Measurements from ENCODE around the gene SINHCAF. TPM values are rescaled to one million over a fixed set of nuclear protein-coding genes. Genes with fewer than 3 reads are reported as not detected.
A peak's percentile ranks its signal among the peaks of the same experiment; 100 is the strongest.

SINHCAF gene
- total RNA-seq, 1 experiment from 2014 or later = 497 TPM

GRCh38 chr12:31355747-31356107 lies 29.8 kb upstream of the SINHCAF start:
- H3K27me3 Mint-ChIP-seq (ENCODE audit: low read depth) = no peaks in the 10 kb centered on the region
- Histone ChIP-seq H2BK15ac (ENCODE audit: low read depth, low read length) (no peak overlapping the region), H2AK5ac (ENCODE audit: insufficient read length, low read length) (no peak overlapping the region), H3K56ac (ENCODE audit: insufficient read length, low read depth, low read length) (no peak overlapping the region), H3K18ac (ENCODE audit: insufficient read length, low read depth, low read length) (no peak overlapping the region), H3K4ac (ENCODE audit: low read depth, low read length) (no peak overlapping the region), H4K20me1 (ENCODE audit: control insufficient read depth, insufficient read depth, insufficient read length) (no peaks in the 10 kb centered on the region), H3K4me1 (ENCODE audit: insufficient read depth, low read length) (no peaks in the 10 kb centered on the region; the same call in 1 of the 2 replicates), H2AFZ (ENCODE audit: low read length) (no peak overlapping the region), H2BK20ac (ENCODE audit: low read depth, low read length, poor library complexity, severe bottlenecking) (no peak overlapping the region), H3K9me3 (ENCODE audit: control insufficient read depth, low read depth, low read length) (no peaks in the 10 kb centered on the region), H3K23me2 (ENCODE audit: insufficient read length, low read depth, low read length, poor library complexity, severe bottlenecking) (no peaks in the 10 kb centered on the region), H3K79me1 (ENCODE audit: insufficient read depth, low read depth, low read length, poor library complexity, severe bottlenecking) (no peaks in the 10 kb centered on the region), H4K5ac (ENCODE audit: insufficient read length, low read depth, low read length) (no peak overlapping the region), H2BK120ac (ENCODE audit: low read depth, low read length, poor library complexity, severe bottlenecking) (no peak overlapping the region), H4K91ac (ENCODE audit: insufficient read length, low read depth, low read length) (no peak overlapping the region), H3K27me3 (ENCODE audit: insufficient read depth, low read length) (no peaks in the 10 kb centered on the region), H3K23ac (ENCODE audit: insufficient read length, low read depth, low read length) (no peak overlapping the region), H4K8ac (replicated peaks; ENCODE audit: insufficient read length, low read depth, low read length) (no peak overlapping the region), H2BK12ac (ENCODE audit: insufficient read length, low read depth, low read length) (no peak overlapping the region), H3K27ac (ENCODE audit: insufficient read length, low read depth, low read length) (no peak overlapping the region), H3K14ac (ENCODE audit: insufficient read depth, low read length) (no peak overlapping the region), H3K79me2 (ENCODE audit: insufficient read depth, low read length) (no peaks in the 10 kb centered on the region), H3T11ph (ENCODE audit: low read length) (no peak overlapping the region), H3K9ac (ENCODE audit: extremely low read depth, insufficient read length, low read length) (no peak overlapping the region), H2BK5ac (ENCODE audit: insufficient read length, low read length) (no peak overlapping the region), H3K4me2 (ENCODE audit: insufficient read depth, insufficient read length, low read length) (no peak overlapping the region)
- no peak overlapping the region for H3K4me3 Mint-ChIP-seq
- H3K36me3 Mint-ChIP-seq (ENCODE audit: insufficient read depth in 1 of 3, low read depth in 3 of 3) = no peaks in the 10 kb centered on the region; a peak in 1 of 7 replicates
- TF ChIP-seq, protein P1, sequence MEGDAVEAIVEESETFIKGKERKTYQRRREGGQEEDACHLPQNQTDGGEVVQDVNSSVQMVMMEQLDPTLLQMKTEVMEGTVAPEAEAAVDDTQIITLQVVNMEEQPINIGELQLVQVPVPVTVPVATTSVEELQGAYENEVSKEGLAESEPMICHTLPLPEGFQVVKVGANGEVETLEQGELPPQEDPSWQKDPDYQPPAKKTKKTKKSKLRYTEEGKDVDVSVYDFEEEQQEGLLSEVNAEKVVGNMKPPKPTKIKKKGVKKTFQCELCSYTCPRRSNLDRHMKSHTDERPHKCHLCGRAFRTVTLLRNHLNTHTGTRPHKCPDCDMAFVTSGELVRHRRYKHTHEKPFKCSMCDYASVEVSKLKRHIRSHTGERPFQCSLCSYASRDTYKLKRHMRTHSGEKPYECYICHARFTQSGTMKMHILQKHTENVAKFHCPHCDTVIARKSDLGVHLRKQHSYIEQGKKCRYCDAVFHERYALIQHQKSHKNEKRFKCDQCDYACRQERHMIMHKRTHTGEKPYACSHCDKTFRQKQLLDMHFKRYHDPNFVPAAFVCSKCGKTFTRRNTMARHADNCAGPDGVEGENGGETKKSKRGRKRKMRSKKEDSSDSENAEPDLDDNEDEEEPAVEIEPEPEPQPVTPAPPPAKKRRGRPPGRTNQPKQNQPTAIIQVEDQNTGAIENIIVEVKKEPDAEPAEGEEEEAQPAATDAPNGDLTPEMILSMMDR (conservative IDR thresholded peaks at IDR 0.05) = no peak
- H3K27ac Mint-ChIP-seq = peak overlapping the region in 1 of 3 experiments; percentile 41; a peak in 1 of 7 replicates
- H3K4me1 Mint-ChIP-seq = peaks cover 17 to 19% of the 10 kb centered on the region in 2 experiments
- DNase-seq = no peak
- H3K9me3 Mint-ChIP-seq = no peaks in the 10 kb centered on the region
- WGBS (ENCODE audit: extremely low coverage, insufficient read length, low lambda C conversion rate) = no CpG with 5 or more reads among the region's 4 CpGs

Measured in H9 (cell line).